GM03348 (cell line): ENCODE measurements around the gene CEACAM18.

Experiments used
- DNase-seq: peaks from one replicate; pipeline ENCODE4 v3.0.0; 2012; ENCODE audit warnings: low spot score

CEACAM18 gene

GRCh38 chr19:51531349-51532315 lies 53.3 kb downstream of the CEACAM18 start, which contains the start of gene SIGLEC6:
SIGLEC6 (minus strand) TSS chr19:51531670; CDS start chr19:51531648, 22 bp downstream.
- no peak for DNase-seq

GRCh38 chr19:51535535-51535934 lies 57.2 kb downstream of the CEACAM18 start:
- DNase-seq = no peak

GRCh38 chr19:51539821-51540366 lies 61.6 kb downstream of the CEACAM18 start:
- no peak for DNase-seq
